RWPE1 (cell line): ENCODE measurements around the gene ADAMTS16.

Experiments
- CTCF ChIA-PET: fragments of 350-600 bp; sonication (Branson Sonifier 250); formaldehyde crosslinking; extraction: SDS; loops from one replicate; lab custom pipeline; 2021; lab: Yijun Ruan, JAX
- POLR2A ChIA-PET: fragments of 400-600 bp; formaldehyde crosslinking; extraction: SDS; loops from one replicate; lab custom pipeline; 2020; ENCODE audit warnings: antibody characterized with exemption; ENCODE audit not compliant: low non-redundant PET; lab: Yijun Ruan, JAX
- DNase-seq: peaks from one replicate; pipeline ENCODE4 v3.0.0; 2012; ENCODE audit warnings: low spot score
- H3K27ac ChIP-seq: fragments of 450-650 bp; 2 replicates; pipeline ENCODE4 v1.5.1; 2017
- CTCF ChIP-seq: fragments of 450-650 bp; conservative IDR thresholded peaks from 2 replicates; pipeline ENCODE4 v1.5.1; 2017; ENCODE audit warnings: low read depth, mild to moderate bottlenecking

The ADAMTS16 gene

GRCh38 chr5:5294429-5294828 lies 154.3 kb downstream of the ADAMTS16 start:
- TF ChIP-seq CTCF: no peak
- ChIA-PET POLR2A (no interaction called here), CTCF (no interaction called here)
- H3K27ac ChIP-seq: no peak overlapping the region
- no peak for DNase-seq

- no peak for DNase-seq
- no peak for TF ChIP-seq CTCF
- H3K27ac ChIP-seq: no peak overlapping the region
- ChIA-PET POLR2A (no interaction called here), CTCF (no interaction called here)
Measured at GRCh38 chr5:5295351-5295750, 155.2 kb downstream of the ADAMTS16 start.

- POLR2A ChIA-PET: no interaction called here
- no peak overlapping the region for H3K27ac ChIP-seq
- no peak for DNase-seq
- no peak for TF ChIP-seq CTCF
- CTCF ChIA-PET: no interaction called here
Measured at GRCh38 chr5:5296051-5296450, 155.9 kb downstream of the ADAMTS16 start.

DNA sequence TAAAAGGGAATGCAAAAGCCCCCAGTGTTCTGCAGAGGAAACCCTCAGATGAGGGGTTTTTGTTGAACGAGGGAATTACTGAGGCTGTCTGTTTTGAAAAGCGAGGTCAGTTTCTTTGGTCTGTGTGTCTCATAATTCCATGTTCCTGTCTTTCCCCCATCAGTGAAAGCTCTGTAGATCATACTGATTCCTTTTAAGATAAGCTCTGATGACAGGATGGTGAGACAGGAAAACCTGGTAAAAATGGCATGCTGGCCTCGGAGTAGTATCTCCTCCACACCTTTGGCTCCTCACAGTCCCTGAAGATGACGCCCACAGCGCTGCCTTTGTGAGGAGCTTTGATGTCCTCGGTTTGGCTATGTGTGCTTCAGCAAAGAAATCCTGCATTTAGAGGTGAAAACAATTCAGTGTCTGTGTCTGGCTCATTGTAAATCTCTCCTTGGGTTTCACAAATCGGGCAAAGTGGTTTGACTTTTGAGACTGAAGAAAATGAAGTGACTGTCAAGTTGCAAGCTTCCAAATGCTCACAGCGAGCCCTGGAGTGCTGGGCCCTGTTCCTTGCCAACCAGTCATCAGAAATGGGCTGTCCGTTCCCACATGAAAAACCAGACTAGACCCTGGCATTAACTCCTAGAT lies 157.4 kb downstream of the ADAMTS16 start:
- POLR2A ChIA-PET: no interaction called here
- no peak overlapping the region for H3K27ac ChIP-seq
- CTCF ChIA-PET: no interaction called here
- DNase-seq: no peak
- TF ChIP-seq CTCF: no peak

- POLR2A ChIA-PET: no interaction called here
- no peak for DNase-seq
- CTCF ChIA-PET: no interaction called here
- no peak overlapping the region for H3K27ac ChIP-seq
- no peak for TF ChIP-seq CTCF
Measured at GRCh38 chr5:5298068-5298633, 158.0 kb downstream of the ADAMTS16 start.

DNA sequence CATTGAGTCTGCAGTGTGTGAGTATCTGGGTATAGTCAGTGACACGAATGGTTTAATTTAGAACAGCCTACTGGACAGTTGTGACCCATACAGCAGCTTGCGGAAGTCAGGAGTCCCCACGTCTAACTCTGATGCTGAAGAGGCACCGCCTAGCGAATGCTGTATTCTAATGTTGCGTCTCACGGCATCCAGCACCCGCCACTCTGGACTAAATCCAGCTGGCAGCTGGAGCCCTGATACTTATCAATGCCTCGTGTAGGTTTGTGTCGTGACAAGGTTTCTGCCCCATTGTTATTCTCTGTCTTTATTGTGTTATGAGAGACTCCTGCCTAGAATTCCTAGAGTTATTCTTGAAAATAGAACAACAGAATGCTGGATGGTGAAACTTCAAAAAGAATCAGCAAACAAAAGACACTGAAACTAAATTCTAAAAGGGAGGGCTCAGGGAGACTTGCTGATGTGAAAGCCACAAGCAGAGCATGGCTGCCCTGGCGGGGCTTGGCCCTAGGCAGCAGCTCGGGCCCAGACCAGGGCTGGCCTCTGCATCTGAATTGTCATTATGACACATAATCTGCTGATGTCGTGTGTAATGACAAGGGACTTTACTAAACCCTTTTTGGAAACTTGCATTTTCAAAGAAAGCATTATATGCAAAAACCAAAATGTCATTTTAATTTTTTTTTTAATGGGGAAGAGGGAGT lies 158.9 kb downstream of the ADAMTS16 start:
- H3K27ac ChIP-seq: no peak overlapping the region
- TF ChIP-seq CTCF: no peak
- no peak for DNase-seq
- POLR2A ChIA-PET: no interaction called here
- CTCF ChIA-PET: no interaction called here
